ENCODE measurements around the gene OR2T1.

DNA sequence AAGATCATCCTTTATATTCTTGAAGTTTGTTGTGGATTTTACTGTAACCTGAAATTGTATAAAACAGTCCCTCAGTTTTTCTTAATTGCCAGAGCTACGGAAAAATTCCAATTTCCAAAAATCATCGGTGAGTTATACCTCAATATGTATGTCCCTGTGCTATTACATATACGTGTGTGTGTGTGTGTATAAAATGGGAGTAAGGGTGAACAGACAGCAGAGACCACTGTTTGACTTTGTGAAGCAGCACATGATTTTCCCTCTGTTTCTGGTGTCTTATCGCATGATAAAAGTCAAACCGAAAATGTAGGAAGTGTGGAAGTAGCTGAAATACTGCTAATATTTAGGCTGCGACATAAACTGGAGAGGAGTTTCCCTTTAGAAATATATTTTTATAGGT lies 1.2 kb downstream of the OR2T1 start:
- TF ChIP-seq, protein P1, sequence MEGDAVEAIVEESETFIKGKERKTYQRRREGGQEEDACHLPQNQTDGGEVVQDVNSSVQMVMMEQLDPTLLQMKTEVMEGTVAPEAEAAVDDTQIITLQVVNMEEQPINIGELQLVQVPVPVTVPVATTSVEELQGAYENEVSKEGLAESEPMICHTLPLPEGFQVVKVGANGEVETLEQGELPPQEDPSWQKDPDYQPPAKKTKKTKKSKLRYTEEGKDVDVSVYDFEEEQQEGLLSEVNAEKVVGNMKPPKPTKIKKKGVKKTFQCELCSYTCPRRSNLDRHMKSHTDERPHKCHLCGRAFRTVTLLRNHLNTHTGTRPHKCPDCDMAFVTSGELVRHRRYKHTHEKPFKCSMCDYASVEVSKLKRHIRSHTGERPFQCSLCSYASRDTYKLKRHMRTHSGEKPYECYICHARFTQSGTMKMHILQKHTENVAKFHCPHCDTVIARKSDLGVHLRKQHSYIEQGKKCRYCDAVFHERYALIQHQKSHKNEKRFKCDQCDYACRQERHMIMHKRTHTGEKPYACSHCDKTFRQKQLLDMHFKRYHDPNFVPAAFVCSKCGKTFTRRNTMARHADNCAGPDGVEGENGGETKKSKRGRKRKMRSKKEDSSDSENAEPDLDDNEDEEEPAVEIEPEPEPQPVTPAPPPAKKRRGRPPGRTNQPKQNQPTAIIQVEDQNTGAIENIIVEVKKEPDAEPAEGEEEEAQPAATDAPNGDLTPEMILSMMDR (IDR thresholded peaks at IDR 0.05), result no peak
- TF ChIP-seq POLR2A (IDR thresholded peaks at IDR 0.05), result no peak
